Suprapubic skin (tissue), 3 donors: ENCODE data around the gene TREML2.

Source experiments
- CTCF ChIP-seq, 2 donors: fragments of 200-600 bp in 1 of 2; fragments of 450-650 bp in 1 of 2; sonication (generic) in 1 of 2; IDR thresholded peaks; one replicate each; pipeline ENCODE4 v1.5.1; 2016 to 2019; ENCODE audit warnings: antibody characterized with exemption in 2 of 2, mild to moderate bottlenecking in 1 of 2, moderate library complexity in 1 of 2
- POLR2AphosphoS5 ChIP-seq, 3 donors: sonication (generic); formaldehyde crosslinking; IDR thresholded peaks; one replicate each; pipeline ENCODE4 v1.6.1; 2017; ENCODE audit warnings: antibody characterized with exemption in 3 of 3

GRCh38 chr6:41231246-41231645, 30.3 kb upstream of the TREML2 start:
- no peak for TF ChIP-seq POLR2AphosphoS5 (IDR thresholded peaks at IDR 0.05)
- TF ChIP-seq CTCF (IDR thresholded peaks at IDR 0.05) = no peak
